GM12891 (cell line): ENCODE measurements around the gene NFKBIE.

Source experiments
- POLR2A ChIP-seq: IDR thresholded peaks from 2 replicates; pipeline ENCODE4 v1.6.1; 2011; ENCODE audit warnings: low read depth, low read length, control low read depth
- POLR2AphosphoS5 ChIP-seq: IDR thresholded peaks from 2 replicates; pipeline ENCODE4 v1.6.1; 2011; ENCODE audit warnings: low read depth, low read length, control low read depth
- SPI1 ChIP-seq: IDR thresholded peaks from 2 replicates; pipeline ENCODE4 v1.6.1; 2011; ENCODE audit warnings: low read depth, low read length, control low read depth
- TAF1 ChIP-seq: IDR thresholded peaks from 2 replicates; pipeline ENCODE4 v1.6.1; 2011; ENCODE audit warnings: low read depth, low read length, control low read depth

DNA sequence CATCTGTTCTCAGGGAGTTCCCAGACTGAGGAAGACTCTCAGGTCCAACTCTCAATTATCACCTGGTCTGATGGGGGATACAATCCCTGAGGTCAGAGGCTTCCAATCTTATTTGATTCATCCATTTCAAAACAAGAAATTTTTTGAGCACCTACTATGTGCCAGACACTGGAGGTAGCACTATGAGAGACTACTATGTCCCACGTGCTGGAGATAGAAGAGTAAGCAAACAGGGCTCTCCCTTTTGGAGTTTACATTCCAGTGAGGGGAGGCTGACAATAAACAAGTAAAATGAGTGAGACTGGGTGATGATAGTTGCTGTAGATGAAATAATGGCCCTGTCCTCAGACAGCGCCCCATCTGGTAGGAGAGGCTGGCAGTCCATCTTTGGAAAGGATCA, 21.4 kb upstream of the NFKBIE start:
- no peak for TF ChIP-seq POLR2AphosphoS5
- TF ChIP-seq POLR2A = no peak
- no peak for TF ChIP-seq SPI1
- no peak for TF ChIP-seq TAF1
